MCF 10A (cell line): ENCODE data around the gene GRIP1. TPM values are rescaled to one million over a fixed set of nuclear protein-coding genes. Genes with fewer than 3 reads are reported as not detected.
A peak's percentile ranks its signal among the peaks of the same experiment; 100 is the strongest.

Source experiments
- BruUV-seq: library from RNA; stranded (reverse); fragments of 400-500 nt; replicated peaks from 2 replicates; lab custom pipeline; 2021; lab: Mats Ljungman, UMichigan
- CTCF ChIA-PET: fragments of 300-600 bp; sonication (Branson Sonifier 250); formaldehyde crosslinking; extraction: SDS; loops from one replicate; lab custom pipeline; 2021; ENCODE audit warnings: antibody characterized with exemption, inconsistent platforms; lab: Yijun Ruan, JAX
- POLR2A ChIA-PET: fragments of 300-600, 350-650 bp; sonication (Branson Sonifier 250); formaldehyde crosslinking; extraction: SDS; loops from one replicate; lab custom pipeline; 2020; ENCODE audit warnings: antibody characterized with exemption, inconsistent platforms; lab: Yijun Ruan, JAX
- DNase-seq: peaks from one replicate; pipeline ENCODE4 v3.0.0-alpha.2; 2018; ENCODE audit not compliant: unreplicated experiment
- H3K27ac Mint-ChIP-seq: one replicate; pipeline ENCODE4 v1.8.0; 2022; ENCODE audit warnings: mild to moderate bottlenecking, low read depth, mixed read lengths; ENCODE audit not compliant: unreplicated experiment
- H3K27me3 Mint-ChIP-seq: one replicate; pipeline ENCODE4 v1.8.0; 2022; ENCODE audit warnings: mixed read lengths; ENCODE audit not compliant: insufficient read depth, unreplicated experiment
- H3K36me3 Mint-ChIP-seq: one replicate; pipeline ENCODE4 v1.8.0; 2022; ENCODE audit warnings: mild to moderate bottlenecking, moderate library complexity, mixed read lengths; ENCODE audit not compliant: insufficient read depth, unreplicated experiment
- H3K4me1 Mint-ChIP-seq: one replicate; pipeline ENCODE4 v1.8.0; 2022; ENCODE audit warnings: mixed read lengths; ENCODE audit not compliant: insufficient read depth, unreplicated experiment
- H3K4me3 Mint-ChIP-seq: one replicate; pipeline ENCODE4 v1.8.0; 2022; ENCODE audit warnings: mild to moderate bottlenecking, moderate library complexity, mixed read lengths; ENCODE audit not compliant: unreplicated experiment
- H3K9me3 Mint-ChIP-seq: one replicate; pipeline ENCODE4 v1.8.0; 2022; ENCODE audit warnings: mixed read lengths; ENCODE audit not compliant: unreplicated experiment
- CTCF ChIP-seq: fragments of 200-600 bp; IDR thresholded peaks from one replicate; pipeline ENCODE4 v1.8.0; 2022; ENCODE audit warnings: antibody characterized with exemption, mild to moderate bottlenecking; ENCODE audit not compliant: unreplicated experiment
- intact Hi-C: fragments of 100-400 bp; cut with micrococcal nuclease; formaldehyde crosslinking; loops from 2 replicates; pipeline ENCODE4 v1.14.1; 2022
- total RNA-seq: library from RNA; stranded (reverse); gene quantifications from 2 replicates; pipeline ENCODE4 v1.2.3, GENCODE V29; 2022

The GRIP1 gene
- total RNA-seq, 1 experiment from 2014 or later, result 8.2 TPM

GRCh38 chr12:66636771-66637170, 42.1 kb downstream of the GRIP1 start:
- BruUV-seq, result no TSS peak
- Mint-ChIP-seq H3K9me3 (no peaks in the 10 kb centered on the region), H3K27ac (no peak overlapping the region), H3K4me3 (no peak overlapping the region), H3K27me3 (no peaks in the 10 kb centered on the region), H3K36me3 (no peaks in the 10 kb centered on the region), H3K4me1 (peaks cover 13% of the 10 kb centered on the region)
- no peak for DNase-seq
- no peak for TF ChIP-seq CTCF
- CTCF ChIA-PET, result no interaction called here
- intact Hi-C loops, result no loop called here
- POLR2A ChIA-PET, result no interaction called here

DNA sequence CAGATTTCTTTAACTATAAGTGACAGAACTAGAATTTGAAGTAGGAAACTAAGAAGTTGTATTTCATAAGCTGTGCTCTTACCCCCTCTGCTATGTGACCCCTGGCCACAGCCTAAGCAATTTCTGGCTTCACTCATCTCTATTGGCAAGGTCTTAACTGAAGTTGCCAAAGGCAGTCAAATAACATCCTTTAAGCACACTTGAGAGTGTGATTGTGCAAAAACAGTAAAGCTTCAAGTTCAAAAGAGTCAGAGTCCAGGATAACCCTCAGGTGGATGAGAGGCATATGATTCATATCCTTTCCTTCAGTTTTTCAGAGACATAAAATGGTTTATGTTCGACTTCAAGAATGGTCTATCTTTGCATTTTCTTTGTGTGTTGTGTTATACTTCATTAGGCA, 45.2 kb downstream of the GRIP1 start:
- TF ChIP-seq CTCF, result no peak
- peak; percentile 88 for DNase-seq
- intact Hi-C loops, result no loop called here
- H3K27me3 Mint-ChIP-seq, result no peaks in the 10 kb centered on the region
- H3K4me3 Mint-ChIP-seq, result no peak overlapping the region
- H3K4me1 Mint-ChIP-seq, result peaks cover 9% of the 10 kb centered on the region
- no peaks in the 10 kb centered on the region for H3K36me3 Mint-ChIP-seq
- no TSS peak for BruUV-seq
- peak overlapping the region; percentile 46 for H3K27ac Mint-ChIP-seq
- ChIA-PET CTCF (interaction anchor here (0.6 kb wide), 2 partner anchors 62 to 290 kb away, joined by 3 to 4 read pairs; no protein-coding TSS in a partner anchor), POLR2A (interaction anchor here (0.8 kb wide), 1 partner anchor 16 kb away, joined by 3 read pairs; no protein-coding TSS in a partner anchor)
- H3K9me3 Mint-ChIP-seq, result no peaks in the 10 kb centered on the region

DNA sequence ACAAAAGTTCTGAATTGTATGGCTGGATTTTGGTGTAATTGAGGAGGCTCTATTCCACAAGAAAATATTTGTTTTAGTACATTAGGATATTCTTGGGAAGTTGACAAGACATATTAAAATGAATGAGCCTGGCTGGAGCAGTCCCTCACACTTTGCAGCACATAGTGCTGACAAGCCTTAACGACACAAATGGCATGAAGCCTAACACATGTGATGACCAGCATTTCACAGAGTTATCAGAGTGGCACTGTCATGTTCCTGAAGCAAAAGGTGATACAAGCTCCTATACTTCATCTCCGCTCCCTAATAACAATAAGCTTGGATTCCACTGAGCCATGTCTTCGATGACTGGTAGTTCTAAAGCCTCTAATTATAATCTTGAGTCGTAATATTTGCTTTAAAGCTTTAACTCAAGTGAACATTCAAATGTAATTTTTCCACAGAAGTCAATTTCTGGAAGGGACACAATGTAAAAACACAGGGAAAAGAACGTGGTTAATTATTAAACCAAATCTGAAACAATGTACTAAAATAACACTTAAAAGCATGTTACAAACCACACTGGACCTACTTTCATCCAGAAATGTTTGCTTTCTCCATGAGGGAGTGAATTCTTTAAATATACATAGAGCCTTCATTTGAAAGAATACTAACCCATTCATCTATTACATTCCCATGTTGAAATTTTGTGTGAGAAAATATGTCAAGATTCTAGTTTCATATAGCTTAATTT, 49.6 kb downstream of the GRIP1 start:
- Mint-ChIP-seq H3K27me3 (no peaks in the 10 kb centered on the region), H3K27ac (no peak overlapping the region), H3K36me3 (no peaks in the 10 kb centered on the region), H3K4me3 (no peak overlapping the region), H3K4me1 (peaks cover 9% of the 10 kb centered on the region), H3K9me3 (no peaks in the 10 kb centered on the region)
- CTCF ChIA-PET, result no interaction called here
- no TSS peak for BruUV-seq
- intact Hi-C loops, result no loop called here
- no peak for DNase-seq
- TF ChIP-seq CTCF, result no peak
- POLR2A ChIA-PET, result interaction anchor here (0.7 kb wide), 1 partner anchor 9 kb away, joined by 3 read pairs; no protein-coding TSS in a partner anchor

DNA sequence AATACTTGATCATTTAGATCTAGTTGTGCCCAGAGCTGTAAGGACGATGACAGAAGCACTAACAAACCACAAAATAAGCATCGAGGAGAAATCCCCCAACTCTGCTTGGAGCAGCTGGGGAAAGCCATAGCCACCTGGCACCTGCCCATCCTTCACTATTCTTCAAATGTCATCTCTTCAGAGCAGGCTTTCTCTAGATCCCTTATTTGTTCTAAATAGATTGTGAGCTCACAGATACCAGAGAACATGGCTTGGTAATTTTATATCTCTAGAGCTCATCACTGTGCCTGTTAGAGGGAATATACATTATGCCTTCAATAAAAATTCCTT, 50.9 kb downstream of the GRIP1 start:
- TF ChIP-seq CTCF, result no peak
- H3K27ac Mint-ChIP-seq, result no peak overlapping the region
- ChIA-PET CTCF (interaction anchor here (1.0 kb wide), 1 partner anchor 16 kb away, joined by 3 read pairs; no protein-coding TSS in a partner anchor), POLR2A (interaction anchor here (0.6 kb wide), 1 partner anchor 35 kb away, joined by 3 read pairs; no protein-coding TSS in a partner anchor)
- intact Hi-C loops, result no loop called here
- no peaks in the 10 kb centered on the region for H3K4me1 Mint-ChIP-seq
- H3K36me3 Mint-ChIP-seq, result no peaks in the 10 kb centered on the region
- H3K9me3 Mint-ChIP-seq, result no peaks in the 10 kb centered on the region
- no peak for DNase-seq
- H3K27me3 Mint-ChIP-seq, result no peaks in the 10 kb centered on the region
- no peak overlapping the region for H3K4me3 Mint-ChIP-seq
- no TSS peak for BruUV-seq
